HepG2 (cell line): ENCODE results near the gene CDC42EP4. TPM values are rescaled to one million over a fixed set of nuclear protein-coding genes. Genes with fewer than 3 reads are reported as not detected.

Experiments used
- ARID2 ChIP-seq: sonication (generic); formaldehyde crosslinking; IDR thresholded peaks from 2 replicates; pipeline ENCODE4 v1.8.1; 2022; ENCODE audit warnings: mild to moderate bottlenecking, missing genetic modification reagents, borderline replicate concordance
- BCLAF1 ChIP-seq: fragments of 450-650 bp; IDR thresholded peaks from 2 replicates; pipeline ENCODE4 v1.6.1; 2017; ENCODE audit warnings: mild to moderate bottlenecking
- E2F1 ChIP-seq: sonication (generic); formaldehyde crosslinking; IDR thresholded peaks from 2 replicates; pipeline ENCODE4 v1.5.0; 2020; ENCODE audit warnings: missing genetic modification reagents
- FOSL1 ChIP-seq: sonication (generic); formaldehyde crosslinking; IDR thresholded peaks from 2 replicates; pipeline ENCODE4 v1.9.0; 2021; ENCODE audit warnings: missing genetic modification reagents, borderline replicate concordance
- HNRNPH1 ChIP-seq: fragments of 200-400 bp; formaldehyde crosslinking; optimal IDR thresholded peaks from 2 replicates; pipeline ENCODE3; 2017; ENCODE audit warnings: mild to moderate bottlenecking, low read depth, low read length
- KDM5A ChIP-seq: fragments of 200-600 bp; sonication (generic); IDR thresholded peaks from 2 replicates; pipeline ENCODE4 v1.7.0; 2018; ENCODE audit warnings: antibody characterized with exemption, mild to moderate bottlenecking, low read length, borderline replicate concordance
- MTERF4 ChIP-seq: sonication (generic); formaldehyde crosslinking; IDR thresholded peaks from 2 replicates; pipeline ENCODE4 v1.8.0; 2023; ENCODE audit warnings: mild to moderate bottlenecking, missing genetic modification reagents
- MYNN ChIP-seq: sonication (generic); formaldehyde crosslinking; IDR thresholded peaks from 2 replicates; pipeline ENCODE4 v1.4.0; 2020; ENCODE audit warnings: mild to moderate bottlenecking, low read depth, missing genetic modification reagents
- PAF1 ChIP-seq: IDR thresholded peaks from 2 replicates; pipeline ENCODE4 v1.6.1; 2016; ENCODE audit warnings: missing genetic modification reagents, missing compliant biosample characterization
- RBM22 ChIP-seq: fragments of 200-400 bp; formaldehyde crosslinking; optimal IDR thresholded peaks from 2 replicates; pipeline ENCODE3; 2017; ENCODE audit warnings: mild to moderate bottlenecking, low read length, moderate library complexity
- SALL2 ChIP-seq: sonication (generic); formaldehyde crosslinking; IDR thresholded peaks from 2 replicates; pipeline ENCODE4 v1.8.1; 2023; ENCODE audit warnings: mild to moderate bottlenecking, missing genetic modification reagents, inconsistent platforms
- TBX2 ChIP-seq: sonication (generic); formaldehyde crosslinking; IDR thresholded peaks from 2 replicates; pipeline ENCODE4 v1.5.0; 2020; ENCODE audit warnings: missing genetic modification reagents, mild to moderate bottlenecking, borderline replicate concordance
- THRA ChIP-seq: sonication (generic); formaldehyde crosslinking; IDR thresholded peaks from 2 replicates; pipeline ENCODE4 v1.4.0; 2020; ENCODE audit warnings: missing genetic modification reagents, borderline replicate concordance
- TMF1 ChIP-seq: sonication (generic); formaldehyde crosslinking; IDR thresholded peaks from 2 replicates; pipeline ENCODE4 v1.8.1; 2022; ENCODE audit warnings: low read depth, missing genetic modification reagents
- ZMYM2 ChIP-seq: sonication (generic); formaldehyde crosslinking; IDR thresholded peaks from 2 replicates; pipeline ENCODE4 v1.8.0; 2022; ENCODE audit warnings: mild to moderate bottlenecking, missing genetic modification reagents
- ZNF280B ChIP-seq: sonication (generic); formaldehyde crosslinking; IDR thresholded peaks from 2 replicates; pipeline ENCODE4 v1.5.0; 2020; ENCODE audit warnings: missing genetic modification reagents, mild to moderate bottlenecking, borderline replicate concordance
- ZNF3 ChIP-seq: IDR thresholded peaks from 2 replicates; pipeline ENCODE4 v1.7.0; 2017; ENCODE audit warnings: inconsistent platforms
- ZNF432 ChIP-seq: sonication (generic); formaldehyde crosslinking; IDR thresholded peaks from 2 replicates; pipeline ENCODE4 v1.5.0; 2020; ENCODE audit warnings: missing genetic modification reagents, mild to moderate bottlenecking, borderline replicate concordance
- ZNF644 ChIP-seq: IDR thresholded peaks from 2 replicates; pipeline ENCODE4 v1.6.1; 2016; ENCODE audit warnings: low read depth
- polyA plus RNA-seq, 8 experiments: library from polyadenylated mRNA; depleted of rRNA in 3 of 8; stranded (reverse) in 7 of 8; unstranded in 1 of 8; fragments of >200 nt; fragmentation: Illumina TruSeq in 4 of 8; extraction: Trizol in 4 of 8; gene quantifications; 2 replicates each; pipeline versions ENCODE4 v1.2.1 to v1.2.3, GENCODE V29; 2011 to 2016; ENCODE audit warnings: low read depth in 4 of 8, missing spikeins in 1 of 8, mixed read lengths in 1 of 8; ENCODE audit not compliant: insufficient read depth in 1 of 8
- total RNA-seq, 5 experiments: library from RNA; depleted of rRNA; stranded (reverse); fragments of >200 nt; fragmentation: Illumina TruSeq; extraction: Trizol; gene quantifications; 2 replicates each; pipeline ENCODE4 v1.2.3, GENCODE V29; 2016; ENCODE audit warnings: low read depth in 1 of 5

CDC42EP4 gene
- total and polyA plus RNA-seq, 2 of the 13 experiments (the other 11 are each of a cell fraction or from before 2014, with no cell fraction given), result 19.0 to 54.0 TPM

GRCh38 chr17:73288534-73289302 is 23.1 kb downstream of the CDC42EP4 start (continued):
- TF ChIP-seq HNRNPH1, result no peak
- TF ChIP-seq ZNF280B (CRISPR knock-in tag), result peak; percentile 13; the same call in 1 of the 2 replicates
- TF ChIP-seq TMF1, result no peak
- no peak for TF ChIP-seq BCLAF1
- peak; percentile 83 for TF ChIP-seq ZNF644 (CRISPR knock-in tag)
- no peak; the same call in 1 of the 2 replicates for TF ChIP-seq SALL2
- no peak for TF ChIP-seq MTERF4
- TF ChIP-seq RBM22, result peak; percentile 91
- peak; percentile 35; the same call in 1 of the 2 replicates for TF ChIP-seq KDM5A
- peak; percentile 99 for TF ChIP-seq TBX2 (CRISPR knock-in tag)
- TF ChIP-seq E2F1 (CRISPR knock-in tag), result no peak
- no peak for TF ChIP-seq ARID2 (CRISPR knock-in tag)
- no peak for TF ChIP-seq ZNF432 (CRISPR knock-in tag)
- no peak for TF ChIP-seq FOSL1 (CRISPR knock-in tag)
- TF ChIP-seq MYNN, result no peak
- peak; percentile 90 for TF ChIP-seq THRA (CRISPR knock-in tag)
- no peak for TF ChIP-seq PAF1
- TF ChIP-seq ZNF3 (CRISPR knock-in tag), result no peak
- peak; percentile 99 for TF ChIP-seq ZMYM2
